ENCODE measurements around the gene DCST1.

DCST1 gene

DNA sequence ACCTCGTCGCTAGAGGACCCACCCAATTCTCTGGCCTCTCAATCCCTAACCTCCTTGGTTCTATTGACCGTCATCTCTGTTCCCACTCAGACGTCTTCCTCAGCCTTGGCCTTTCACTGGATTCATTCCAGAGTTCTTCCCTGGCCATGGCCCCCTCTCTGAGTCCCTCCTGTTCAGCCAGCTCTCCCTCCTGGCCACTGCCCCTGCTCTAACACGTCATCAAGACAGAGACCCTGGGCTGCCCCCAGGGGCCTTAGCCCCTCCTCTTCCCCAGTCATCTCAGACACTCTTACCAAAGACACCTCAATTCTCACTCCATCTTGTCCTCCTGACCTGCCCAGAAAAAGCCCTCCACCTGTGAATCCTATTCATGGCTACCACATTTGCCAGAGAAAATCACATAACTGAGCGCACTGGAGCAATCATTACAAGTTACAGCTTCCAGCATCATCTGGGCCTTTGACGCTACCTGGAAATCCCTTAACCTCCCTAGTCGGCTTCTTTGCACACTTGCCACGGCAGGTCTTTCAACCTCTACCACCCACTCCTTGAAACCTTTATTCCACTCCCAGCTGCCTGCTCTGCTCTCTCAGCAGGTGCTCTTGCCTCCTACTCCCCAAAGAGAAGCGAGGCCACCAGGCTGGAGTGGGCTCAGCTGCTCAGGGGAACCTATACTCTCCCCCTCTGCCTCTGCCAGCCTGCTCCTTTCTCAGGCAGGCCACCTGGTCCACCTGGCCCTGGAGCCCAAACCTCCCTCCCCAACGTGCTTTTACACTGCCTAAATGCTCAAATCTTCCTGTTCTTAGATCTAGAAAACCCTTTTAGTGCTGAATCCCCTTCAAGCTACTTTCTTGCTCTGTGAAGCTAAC, 14.0 kb upstream of the DCST1 start:
- TF ChIP-seq, protein P1, sequence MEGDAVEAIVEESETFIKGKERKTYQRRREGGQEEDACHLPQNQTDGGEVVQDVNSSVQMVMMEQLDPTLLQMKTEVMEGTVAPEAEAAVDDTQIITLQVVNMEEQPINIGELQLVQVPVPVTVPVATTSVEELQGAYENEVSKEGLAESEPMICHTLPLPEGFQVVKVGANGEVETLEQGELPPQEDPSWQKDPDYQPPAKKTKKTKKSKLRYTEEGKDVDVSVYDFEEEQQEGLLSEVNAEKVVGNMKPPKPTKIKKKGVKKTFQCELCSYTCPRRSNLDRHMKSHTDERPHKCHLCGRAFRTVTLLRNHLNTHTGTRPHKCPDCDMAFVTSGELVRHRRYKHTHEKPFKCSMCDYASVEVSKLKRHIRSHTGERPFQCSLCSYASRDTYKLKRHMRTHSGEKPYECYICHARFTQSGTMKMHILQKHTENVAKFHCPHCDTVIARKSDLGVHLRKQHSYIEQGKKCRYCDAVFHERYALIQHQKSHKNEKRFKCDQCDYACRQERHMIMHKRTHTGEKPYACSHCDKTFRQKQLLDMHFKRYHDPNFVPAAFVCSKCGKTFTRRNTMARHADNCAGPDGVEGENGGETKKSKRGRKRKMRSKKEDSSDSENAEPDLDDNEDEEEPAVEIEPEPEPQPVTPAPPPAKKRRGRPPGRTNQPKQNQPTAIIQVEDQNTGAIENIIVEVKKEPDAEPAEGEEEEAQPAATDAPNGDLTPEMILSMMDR (IDR thresholded peaks at IDR 0.05; ENCODE audit: insufficient read depth, low read depth, low read length, missing control alignments) = no peak
- no peak overlapping the region for H3K4me3 ChIP-seq (ENCODE audit: low read depth, low read length)
- DNase-seq (ENCODE audit: low read depth) = no peak

DNA sequence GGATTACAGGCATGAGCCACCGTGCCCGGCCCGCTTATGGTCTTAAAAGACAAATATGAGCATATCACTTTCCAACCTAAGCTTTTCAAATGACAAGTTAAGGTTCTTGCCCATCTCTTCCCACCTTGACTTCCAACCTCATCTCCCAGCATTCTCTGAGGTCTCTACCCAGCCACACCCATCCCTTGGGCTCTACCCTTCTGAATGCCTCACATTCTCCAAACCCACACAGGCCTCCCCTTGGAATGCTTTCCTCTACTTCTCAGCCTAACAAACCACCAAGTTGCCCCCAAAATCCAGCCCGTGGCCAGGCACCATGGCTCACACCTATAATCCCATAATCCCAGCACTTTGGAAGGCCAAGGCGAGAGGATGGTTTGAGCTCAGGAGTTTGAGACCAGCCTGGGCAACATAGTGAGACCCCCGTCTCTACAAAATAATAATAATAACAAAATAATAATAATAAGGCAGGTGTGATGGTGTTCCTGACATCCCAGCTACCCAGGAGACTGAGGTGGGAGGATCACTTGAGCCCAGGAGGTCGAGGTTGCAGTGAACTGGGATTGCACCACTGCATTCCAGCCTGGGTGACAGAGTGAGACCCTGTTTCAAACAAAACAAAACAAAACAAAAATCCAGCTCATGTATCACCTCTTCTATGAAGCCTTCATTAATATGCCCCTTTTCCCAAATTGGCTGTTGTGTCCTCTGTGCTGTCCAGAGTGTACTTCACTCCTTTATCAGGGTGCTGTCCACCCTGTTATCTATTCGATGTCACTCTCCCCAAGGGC, 11.3 kb upstream of the DCST1 start:
- DNase-seq (ENCODE audit: low read depth) = no peak
- TF ChIP-seq, protein P1 (IDR thresholded peaks at IDR 0.05; ENCODE audit: insufficient read depth, low read depth, low read length, missing control alignments) = no peak
- no peak overlapping the region for H3K4me3 ChIP-seq (ENCODE audit: low read depth, low read length)

DNA sequence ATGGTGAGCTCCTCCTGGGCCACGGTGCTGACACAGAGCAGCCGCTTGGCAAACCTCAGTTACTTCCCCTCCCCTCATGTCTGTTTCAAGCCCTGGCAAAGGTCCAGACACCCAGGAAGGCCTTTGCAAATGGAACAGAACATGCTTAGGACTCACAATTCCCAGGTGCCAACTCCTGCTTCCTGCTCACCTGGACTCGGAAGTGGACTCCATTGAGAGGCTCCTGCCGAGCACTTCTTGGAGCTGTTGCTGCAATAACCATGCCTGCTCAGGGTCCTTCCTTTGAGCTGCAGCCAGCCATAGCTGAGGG, 10.7 kb upstream of the DCST1 start:
- H3K4me3 ChIP-seq (ENCODE audit: low read depth, low read length) = no peak overlapping the region
- TF ChIP-seq, protein P1 (IDR thresholded peaks at IDR 0.05; ENCODE audit: insufficient read depth, low read depth, low read length, missing control alignments) = no peak
- no peak for DNase-seq (ENCODE audit: low read depth)

DNA sequence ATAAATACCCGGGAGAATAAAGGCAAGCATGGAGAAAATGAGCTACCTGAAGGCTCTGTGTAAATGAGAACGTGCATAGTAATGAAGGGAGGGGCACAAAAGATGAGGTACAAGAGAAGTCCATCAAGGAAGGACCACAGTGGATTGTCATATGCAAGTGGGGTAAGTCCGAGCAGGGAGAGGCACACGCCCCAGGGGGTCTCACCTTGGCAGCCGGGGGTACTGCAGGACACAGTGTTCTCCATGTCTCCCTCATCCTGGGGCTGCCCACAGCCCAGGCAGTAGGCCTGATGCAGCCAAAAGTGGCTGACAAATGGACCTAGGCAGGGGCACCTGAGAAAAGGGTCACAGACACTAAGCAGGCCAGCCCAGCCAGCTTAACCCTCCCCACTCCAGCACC, 10.0 kb upstream of the DCST1 start:
- TF ChIP-seq, protein P1 (IDR thresholded peaks at IDR 0.05; ENCODE audit: insufficient read depth, low read depth, low read length, missing control alignments) = no peak
- H3K4me3 ChIP-seq (ENCODE audit: low read depth, low read length) = no peak overlapping the region
- no peak for DNase-seq (ENCODE audit: low read depth)

DNA sequence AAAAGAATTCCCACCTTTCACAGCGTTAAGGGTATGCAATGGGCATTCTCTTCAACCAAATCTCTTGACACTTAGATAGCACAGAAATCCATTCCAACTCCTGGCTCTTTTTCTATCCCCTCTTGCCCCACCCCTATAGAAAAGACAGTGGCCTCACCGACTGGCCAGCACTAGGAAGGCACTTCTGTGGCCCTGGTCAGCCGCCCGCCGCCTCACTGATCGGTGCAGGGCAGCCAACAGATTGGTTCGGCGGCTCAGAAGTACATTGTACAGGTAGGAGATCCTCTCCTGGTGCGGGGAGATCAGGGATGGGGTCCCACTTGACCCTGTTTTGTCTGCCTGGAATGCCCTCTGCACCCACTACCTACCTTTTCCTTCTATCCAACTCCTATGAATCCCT, 9.3 kb upstream of the DCST1 start:
- no peak overlapping the region for H3K4me3 ChIP-seq (ENCODE audit: low read depth, low read length)
- no peak for DNase-seq (ENCODE audit: low read depth)
- TF ChIP-seq, protein P1 (IDR thresholded peaks at IDR 0.05; ENCODE audit: insufficient read depth, low read depth, low read length, missing control alignments) = no peak

DNA sequence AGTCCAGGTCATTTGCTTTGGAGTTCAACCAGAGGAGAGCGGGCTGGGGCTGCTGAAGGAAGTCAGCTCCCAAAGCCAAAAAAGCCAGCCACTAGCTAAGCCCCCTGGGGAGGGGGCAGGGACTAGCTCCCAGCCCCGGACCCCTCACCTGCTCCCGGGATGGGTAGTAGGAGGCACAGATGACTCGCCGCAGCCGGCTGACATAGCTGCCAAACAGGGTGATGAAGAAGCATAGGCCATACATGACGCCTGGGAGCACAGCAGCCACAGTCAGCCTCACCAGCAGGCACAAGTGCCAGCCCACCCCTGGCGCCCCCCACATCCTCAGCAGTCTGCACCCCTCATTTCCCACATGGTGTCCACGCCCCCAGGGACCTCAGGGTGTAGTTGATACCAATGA, 7.5 kb upstream of the DCST1 start:
- H3K4me3 ChIP-seq (ENCODE audit: low read depth, low read length) = no peak overlapping the region
- TF ChIP-seq, protein P1 (IDR thresholded peaks at IDR 0.05; ENCODE audit: insufficient read depth, low read depth, low read length, missing control alignments) = no peak
- DNase-seq (ENCODE audit: low read depth) = no peak
